LoVo (cell line): Measurements from ENCODE around the gene COX4I2.

ENCODE experiments used
- DNase-seq: peaks from one replicate; pipeline ENCODE4 v3.0.0-alpha.2; 2016; ENCODE audit warnings: low spot score

COX4I2 gene

DNA sequence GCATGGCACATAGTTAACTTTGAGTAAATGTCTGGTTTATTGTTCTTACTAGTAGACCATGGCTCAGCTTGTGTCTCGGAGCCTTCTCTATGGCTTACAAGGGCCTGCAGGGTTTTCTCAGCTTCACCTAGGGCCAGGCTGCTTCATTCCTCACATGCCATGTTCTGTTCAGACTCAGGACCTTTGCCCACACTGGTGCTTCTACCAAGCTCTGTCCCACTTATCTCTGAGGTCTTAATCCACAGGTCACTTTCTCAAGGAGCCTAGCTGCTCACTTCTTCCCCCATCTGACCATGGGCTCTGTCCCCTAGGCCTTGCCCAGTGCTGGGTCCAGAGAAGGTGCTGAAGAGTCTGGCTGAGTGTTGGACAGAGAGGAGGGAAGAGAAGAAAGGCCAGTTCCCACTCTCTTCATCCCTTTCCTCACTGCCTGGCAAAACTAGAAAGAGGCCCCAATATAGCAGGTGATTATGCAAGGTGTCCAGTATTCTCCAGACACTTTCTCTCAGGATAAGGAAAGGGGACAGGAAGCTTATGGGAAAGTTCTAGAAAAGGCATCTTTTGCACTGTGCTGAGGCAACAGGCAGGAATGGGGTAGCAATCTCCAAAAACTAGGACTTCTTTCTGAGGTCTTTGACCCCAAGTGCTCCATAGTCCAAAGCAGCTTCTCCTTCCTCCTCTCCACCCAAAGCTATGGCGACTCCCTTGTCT is 40.0 kb downstream of the COX4I2 start:
- DNase-seq: no peak

DNA sequence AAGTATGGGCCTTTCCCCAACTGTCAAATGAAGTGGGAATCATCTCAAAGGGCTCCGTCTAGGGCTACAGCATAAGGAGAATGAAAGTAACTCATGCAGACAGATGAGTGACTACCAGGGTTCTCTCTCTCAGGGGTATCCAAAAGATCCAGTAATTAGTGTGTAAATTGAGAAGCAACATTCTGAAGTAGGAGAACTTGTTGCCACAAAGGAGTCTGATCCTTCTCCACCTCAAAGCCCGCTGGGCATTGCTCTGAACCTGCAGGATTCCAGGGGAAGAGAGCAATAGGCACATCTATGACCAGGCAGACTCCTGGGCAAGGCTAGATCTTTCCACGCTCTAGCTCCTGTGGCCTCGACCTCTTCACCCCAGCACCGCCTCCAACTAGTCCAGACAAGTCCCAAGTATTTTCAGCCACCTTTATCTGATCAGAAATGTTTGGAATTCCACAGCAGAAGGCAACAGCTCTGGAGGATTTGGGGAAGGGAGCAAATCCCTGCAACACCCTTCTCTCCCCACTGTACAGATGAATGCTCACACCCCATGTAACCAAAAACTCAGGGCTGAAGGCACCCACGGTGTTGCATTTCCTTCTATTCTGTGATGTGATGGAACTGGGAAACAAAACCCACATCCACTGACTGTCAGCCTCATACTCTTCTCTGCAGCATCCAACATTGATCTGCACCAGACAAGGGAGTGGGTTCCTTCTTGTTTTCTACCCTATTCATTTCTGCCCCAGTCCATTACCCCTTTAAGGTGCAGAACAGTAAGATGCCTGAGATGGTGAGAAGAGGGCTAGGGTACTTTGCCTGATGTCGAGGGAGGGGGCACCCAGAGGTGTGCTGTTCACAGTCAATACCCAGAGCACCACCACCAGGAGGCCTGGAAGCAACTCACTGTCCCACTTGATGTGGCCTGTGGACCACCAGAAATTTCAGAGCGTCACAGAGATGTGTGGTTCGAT is 41.0 kb downstream of the COX4I2 start:
- DNase-seq: peak; percentile 56

DNA sequence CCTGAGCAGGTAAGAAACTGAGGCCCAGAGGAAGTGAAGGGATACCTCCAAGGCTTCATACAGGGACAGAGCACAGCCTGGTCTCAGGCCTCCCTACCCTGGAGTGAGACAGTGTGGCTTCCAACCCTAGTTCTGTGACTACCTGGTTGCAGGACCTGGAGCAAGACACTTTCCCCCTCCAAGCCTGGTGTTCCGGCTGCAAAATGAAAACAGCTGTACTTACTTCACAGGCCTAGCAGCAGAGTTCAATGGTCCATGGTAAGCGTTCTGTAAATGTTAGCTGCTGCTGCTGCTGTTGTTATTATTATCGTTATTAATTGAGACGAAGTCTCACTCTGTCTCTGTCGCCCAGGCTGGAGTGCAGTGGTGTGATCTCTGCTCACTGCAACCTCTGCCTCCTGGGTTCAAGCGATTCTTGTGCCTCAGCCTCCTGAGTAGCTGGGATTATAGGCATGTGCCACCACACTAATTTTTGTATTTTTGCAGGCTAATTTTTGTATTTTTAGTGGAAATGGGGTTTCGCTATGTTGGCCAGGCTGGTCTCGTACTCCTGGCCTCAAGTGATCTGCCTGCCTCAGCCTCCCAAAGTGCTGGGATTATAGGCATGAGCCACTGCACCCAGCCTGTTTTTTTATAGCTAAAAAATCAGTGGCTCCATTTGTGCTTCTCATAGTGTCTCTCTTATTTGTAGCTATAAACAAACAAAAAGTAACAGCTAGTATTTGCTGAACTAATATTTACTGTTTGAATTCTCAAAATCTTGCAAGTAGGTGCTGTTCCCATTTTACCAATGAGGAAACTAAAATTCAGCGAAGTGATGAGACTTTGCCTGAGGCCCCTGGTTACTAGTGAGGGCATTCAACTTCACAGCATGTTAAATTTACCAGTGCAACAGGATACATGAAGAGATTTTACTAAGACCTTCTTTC is 41.9 kb downstream of the COX4I2 start:
- no peak for DNase-seq

DNA sequence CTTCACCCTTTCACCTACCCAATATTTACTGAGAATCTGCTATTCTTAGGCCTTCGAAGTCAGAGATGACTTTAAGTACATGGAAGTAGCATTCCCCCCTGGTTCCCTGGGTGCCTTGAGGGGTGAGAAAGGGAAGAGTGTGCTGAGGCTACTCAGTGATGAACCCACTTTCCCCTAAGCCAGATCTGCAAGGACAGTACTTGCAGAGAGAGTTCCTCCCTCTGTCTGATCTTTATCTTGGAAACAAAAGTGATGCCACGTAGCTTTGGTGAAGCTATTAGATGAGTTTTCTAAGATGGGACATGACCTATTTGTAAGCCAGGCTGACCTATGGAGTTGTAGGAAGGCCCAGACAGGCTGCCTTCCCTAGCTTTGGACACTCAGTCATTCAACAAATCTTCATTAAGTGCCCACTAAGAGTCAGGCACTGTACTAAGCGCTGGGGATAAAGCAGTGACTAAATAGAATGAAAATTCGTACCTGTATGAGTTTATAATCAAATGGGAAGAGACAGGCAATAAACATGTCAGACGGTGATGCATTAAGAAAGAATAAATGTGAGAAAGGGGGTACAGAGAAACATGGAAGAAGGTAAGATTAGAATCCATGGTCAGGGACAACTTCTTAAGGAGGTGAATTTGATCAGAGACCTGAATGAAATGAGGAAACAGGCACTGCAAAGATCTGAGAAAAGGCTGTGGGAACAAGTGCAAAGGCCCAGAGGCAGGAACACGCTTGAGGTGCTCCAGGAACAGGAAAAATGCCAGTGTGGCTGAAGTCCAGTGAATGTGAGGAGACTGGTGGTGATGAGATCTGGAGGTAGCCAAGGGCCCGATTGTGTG is 42.8 kb downstream of the COX4I2 start:
- no peak for DNase-seq

DNA sequence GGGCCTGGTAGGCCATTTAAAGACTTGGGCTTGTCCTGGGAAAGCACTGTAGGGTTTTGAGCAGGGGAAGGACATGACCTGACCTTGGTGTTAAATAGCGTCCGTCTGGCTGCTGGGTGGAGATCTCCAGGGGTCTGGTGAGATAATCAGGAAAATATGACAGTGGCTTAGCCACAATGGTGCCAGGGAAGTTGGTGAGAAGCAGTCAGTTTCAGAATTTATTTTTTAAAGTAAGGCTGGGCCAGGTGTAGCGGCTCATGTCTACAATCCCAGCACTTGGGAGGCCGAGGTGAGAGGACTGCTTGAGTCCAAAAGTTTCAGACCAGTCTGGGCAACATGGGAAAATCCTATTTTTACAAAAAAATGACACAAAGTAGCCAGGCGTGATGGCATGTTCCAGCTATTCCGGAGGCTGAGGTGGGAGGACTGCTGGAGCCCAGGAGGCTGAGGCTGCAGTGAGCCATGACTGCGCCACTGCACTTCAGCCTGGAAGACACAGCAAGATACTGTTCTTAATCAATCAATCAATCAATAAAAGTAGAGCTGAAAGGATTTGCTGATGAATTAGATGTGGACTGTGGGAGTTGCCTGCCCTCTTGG is 43.5 kb downstream of the COX4I2 start:
- DNase-seq: no peak

DNA sequence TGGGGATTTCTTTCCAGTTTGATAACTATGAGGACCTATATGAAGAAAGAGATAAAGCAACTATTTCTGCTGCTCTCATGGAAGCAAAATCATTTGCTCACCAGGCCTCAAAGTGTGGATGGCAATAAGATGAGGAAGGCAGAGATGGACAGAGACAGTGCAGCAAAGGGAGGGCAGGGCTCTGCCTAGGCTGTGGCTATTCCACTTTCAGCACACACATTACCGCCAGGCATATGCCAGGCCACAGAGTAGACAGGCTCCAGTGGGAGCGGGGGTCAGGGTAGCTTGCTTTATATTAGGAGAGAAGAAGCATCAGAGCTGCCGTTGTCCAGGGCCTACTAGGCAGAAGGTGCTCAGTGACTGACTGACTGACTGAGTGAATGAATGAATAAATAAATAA is 44.1 kb downstream of the COX4I2 start:
- DNase-seq: no peak

DNA sequence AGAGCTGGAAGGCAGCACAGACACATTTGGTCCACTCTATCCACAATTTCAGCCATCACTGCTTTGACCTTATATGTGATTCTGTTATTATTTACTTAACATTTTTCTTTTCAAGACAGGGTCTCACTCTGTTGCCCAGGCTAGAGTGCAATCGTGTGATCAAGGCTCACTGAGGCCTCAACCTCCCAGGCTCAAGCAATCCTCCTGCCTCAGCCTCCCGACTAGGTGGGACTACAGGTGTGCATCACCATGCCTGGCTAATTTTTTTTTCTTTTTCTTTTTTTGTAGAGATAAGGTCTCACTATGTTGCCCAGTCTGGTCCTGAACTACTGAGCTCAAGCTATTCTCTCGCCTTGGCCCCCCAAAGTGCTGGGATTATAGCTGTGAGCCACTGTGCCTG is 44.6 kb downstream of the COX4I2 start:
- no peak for DNase-seq

DNA sequence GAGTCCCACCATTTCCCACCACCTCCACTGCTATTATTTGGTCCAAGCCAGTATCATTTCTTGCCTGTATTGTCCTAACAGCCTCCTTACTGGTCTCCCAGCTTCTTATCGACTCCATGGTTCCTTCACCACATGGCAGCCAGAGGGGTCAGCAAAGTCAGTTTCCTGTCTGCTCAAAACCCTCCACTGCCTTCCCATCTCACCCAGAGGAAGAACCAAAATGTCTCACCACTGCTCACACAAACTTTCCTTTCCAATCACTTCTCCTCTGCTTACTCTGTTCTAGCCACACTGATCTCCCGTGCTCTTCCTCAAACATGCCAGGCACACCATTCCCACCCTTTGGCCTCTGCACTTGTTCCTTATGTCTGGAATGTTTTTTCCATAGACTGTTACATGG is 45.2 kb downstream of the COX4I2 start:
- no peak for DNase-seq

DNA sequence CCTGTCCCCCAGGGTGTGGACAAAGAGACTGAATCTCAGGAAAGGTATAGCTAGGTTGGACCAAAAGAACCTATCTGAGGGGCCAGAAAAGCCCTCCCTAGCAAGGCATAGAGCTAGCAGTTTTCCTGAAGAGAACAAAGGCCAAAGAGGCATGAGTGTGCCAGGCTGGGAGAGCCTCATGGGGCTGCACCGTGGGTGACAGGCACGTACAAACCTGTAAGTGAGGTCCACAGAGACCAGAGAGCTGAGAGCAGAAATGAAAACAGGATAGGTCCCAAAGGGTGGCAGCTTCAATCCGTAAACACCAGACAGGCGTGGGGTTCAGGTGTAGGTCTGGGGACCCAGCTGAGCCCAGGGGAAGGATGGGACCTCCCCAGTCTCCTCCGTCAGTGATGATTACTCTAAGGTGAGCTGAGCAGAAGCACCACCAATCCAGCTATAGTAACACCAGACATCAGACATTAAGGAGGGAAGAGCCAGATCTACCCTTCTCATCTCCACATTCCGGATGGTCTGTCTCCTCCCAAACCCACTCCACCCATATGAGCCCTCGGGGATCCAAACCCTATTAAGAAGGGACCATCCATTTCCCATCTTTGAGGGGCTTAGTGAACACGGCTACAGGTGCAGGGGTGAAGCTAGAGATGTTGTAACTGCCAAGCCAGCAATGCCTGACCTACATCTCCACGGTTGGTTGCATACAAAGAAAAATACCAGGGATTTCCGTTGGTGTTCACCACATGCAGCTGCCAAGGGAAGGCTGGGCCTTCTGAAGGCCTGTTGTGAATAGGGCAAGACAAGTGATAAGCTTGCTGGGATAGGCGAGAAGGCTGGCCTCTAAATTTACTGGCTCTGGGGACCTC is 46.7 kb downstream of the COX4I2 start:
- no peak for DNase-seq

DNA sequence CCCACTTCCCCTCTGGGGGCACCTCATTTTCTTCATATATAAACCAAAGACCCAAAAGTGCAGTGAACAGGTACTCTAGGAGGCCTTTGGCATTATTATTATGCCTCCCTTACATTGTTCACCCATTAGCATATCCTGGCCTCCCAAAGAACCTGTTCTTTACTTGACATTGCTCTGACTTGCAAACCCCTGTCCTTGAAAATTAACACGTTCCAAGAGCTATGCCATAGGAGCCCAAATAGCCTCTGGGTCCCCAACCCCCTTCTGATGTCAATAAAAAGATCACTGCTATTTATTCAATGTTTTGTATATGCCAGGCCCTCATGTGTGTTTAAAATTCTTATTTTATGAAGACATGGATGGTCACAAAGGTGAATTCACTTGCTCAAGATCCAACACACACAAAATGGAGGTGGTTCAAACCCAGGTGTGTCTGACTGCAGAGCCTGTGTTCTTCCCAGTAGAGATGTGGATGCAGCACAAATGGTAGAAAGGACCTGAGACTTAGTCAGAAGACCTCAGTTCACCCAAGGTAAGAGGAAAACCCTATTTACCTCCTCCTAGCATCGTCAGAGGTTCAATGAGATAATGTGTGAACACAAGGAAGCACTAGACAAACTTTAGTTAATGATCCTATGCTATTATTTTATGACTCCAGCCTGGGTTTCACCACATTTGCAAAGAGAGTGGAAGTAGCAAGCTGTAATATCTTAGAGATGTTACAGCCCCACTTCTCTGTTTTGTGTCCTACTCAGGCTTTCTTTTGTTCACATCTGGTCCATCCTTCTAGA is 48.3 kb downstream of the COX4I2 start:
- DNase-seq: no peak

DNA sequence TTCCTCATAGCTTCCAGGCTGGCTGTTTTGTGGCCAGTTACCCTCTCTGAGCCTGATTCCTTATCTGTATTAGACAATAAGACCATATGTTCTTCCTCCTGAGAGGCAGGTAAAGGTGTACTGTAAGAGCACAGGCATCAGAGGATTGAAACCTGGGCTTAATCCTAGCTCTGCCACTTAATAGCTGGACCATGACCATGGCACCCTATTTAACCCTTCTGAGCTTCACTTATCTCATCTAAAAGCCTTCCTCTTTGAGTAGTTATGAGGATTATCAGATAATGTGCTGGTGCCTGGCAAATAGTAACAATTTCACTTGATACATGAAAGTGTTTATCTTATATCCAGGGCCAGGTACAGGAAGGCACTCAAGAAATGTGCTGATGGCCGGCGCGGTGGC is 50.1 kb downstream of the COX4I2 start:
- DNase-seq: no peak

DNA sequence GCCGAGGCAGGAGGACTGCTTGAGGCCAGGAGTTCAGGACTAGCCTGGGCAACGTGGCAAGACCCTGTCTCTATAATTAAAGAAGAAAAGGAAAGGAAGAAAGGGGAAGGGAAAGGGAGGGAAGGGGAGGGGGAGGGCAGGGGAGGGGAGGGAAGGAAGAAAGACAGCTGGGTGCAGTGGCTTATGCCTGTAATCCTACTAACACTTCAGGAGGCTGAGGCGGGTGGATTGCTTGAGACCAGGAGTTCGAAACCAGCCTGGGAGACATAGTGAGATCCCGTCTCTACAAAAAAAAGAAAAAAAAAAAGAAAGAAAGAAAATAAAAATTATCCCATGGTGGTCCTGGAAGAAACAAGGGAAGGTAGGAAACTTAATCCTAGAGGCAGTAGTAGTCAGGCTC is 51.4 kb downstream of the COX4I2 start:
- DNase-seq: no peak

DNA sequence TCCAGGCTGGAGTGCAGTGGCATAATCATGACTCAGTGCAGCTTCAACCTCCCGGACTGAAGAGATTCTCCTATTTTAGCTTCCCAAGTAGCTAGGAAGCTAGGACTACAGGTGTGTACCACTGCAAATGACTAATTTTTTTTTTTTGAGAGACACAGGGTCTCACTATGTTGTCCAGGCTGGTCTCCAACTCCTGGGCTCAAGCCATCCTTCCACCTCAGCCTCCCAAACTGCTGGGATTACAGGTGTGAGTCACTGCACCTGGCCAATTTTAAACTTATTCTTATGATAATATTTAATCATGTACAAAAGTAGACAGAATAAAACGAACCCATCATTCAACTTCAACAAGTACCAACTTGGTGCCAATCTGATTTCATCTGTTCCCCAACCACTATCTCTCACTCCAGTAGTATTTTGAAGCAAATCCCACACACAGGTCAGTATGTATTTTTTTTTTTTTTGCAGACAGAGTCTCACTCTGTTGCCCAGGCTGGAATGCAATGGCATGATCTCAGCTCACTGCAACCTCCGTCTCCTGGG is 52.5 kb downstream of the COX4I2 start:
- no peak for DNase-seq

DNA sequence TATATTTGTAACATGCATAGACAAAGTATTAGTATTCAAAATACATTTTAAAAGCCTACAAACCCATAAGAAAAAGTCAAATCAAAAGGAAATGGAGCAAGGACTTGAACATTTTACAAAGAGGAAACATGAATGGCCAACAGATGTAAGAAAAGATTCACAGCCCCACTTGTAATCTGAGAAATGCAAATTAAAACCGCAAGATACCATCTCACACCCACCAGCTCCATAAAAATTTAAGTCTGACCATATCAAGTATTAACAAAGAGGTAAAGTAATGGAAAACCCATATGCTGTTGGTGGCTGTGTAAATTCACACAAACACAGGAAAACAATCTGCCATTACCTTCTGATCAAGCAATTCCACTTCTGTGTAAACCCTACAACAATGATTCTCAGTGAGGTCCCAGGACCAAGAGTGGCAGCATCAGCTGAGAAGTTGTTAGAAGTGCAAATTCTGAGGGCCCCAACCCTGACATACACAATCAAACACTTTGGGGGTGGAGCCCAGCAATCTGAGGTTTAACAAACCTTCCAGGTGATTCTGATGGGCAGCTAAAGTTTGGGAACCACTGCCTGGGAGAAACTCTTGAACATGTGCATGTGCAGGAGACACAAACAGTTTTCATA is 54.0 kb downstream of the COX4I2 start:
- DNase-seq: no peak

DNA sequence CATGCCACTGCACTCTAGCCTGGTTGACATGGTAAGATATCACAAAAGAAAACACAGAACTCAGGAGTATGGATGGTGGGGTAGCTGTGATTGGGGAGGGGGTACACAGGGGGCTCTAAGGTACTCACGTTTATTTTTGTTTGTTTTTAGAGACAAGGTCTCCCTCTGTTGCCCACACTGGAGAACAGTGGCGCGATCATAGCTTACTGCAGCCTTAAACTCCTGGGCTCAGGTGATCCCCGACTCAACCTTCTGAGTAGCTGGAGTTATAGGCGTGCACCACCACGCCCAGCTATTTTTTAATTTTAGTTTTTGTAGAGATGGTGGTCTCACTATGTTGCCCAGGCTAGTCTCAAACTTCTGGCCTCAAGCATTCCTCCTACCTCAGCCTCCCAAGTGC is 55.7 kb downstream of the COX4I2 start:
- DNase-seq: no peak

DNA sequence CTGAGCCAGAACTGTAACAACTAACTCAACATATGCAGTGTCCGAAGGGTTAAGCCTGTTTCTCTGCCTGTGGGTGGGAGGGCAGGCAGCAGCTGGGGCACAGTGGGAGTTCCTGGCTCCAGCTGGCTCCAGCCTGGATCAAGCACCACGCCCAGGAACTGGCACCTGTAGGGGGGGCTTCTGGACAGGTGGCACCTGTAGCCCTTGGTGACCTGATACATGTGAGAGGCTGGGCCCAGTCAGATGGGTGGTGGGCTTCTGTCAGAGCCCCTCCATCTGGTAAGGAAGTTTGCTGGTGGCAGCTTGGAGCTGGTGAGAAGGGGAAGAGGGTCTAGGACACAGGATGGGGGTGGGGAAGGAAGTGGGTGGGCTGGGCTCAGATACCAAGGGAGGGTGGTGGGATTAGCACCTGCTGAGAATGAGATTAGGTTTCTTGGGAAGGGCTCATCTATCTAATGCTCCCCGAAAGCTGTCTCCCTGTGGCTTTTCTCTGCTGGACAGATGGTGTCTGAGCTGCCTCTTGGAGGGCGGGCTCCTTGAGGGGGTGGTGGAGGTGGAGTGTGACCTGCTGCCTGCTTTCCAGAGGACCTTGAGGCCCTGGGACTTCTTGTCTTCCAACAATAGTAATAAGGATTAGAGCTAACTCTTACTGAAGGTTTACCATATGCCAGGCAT is 56.4 kb downstream of the COX4I2 start:
- DNase-seq: no peak
